Right hindlimb (tissue), 1 donor: ENCODE results near the gene PHLPP1.
"Not testable (repeated sequence)": the region's sequence is repeated elsewhere in the genome, so short reads cannot be mapped to it uniquely, and the experiment has no call there.

ENCODE experiments used
- DNase-seq: peaks from one replicate; pipeline ENCODE4 v3.0.0-alpha.2; 2018

PHLPP1 gene

DNA sequence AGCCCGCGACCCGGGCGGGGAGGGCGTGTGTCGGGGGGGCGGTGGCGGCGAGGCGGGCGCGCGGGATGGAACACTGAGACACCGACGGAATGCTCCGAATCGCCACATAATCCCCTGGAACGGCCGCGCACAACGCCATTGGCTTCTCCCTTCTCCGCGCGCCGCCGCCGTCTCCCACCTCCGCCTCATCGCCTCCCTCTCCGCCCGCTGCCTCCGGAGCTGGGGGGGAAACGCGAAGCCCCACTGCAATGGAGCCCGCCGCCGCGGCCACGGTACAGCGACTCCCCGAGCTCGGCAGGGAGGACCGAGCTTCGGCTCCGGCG, at the start of gene PHLPP1:
Gene PHLPP1, plus strand, starts transcription at position 106 of the 323 bp plus-strand sequence. Its CDS starts 143 bp downstream, at position 249.
- DNase-seq = no peak

DNA sequence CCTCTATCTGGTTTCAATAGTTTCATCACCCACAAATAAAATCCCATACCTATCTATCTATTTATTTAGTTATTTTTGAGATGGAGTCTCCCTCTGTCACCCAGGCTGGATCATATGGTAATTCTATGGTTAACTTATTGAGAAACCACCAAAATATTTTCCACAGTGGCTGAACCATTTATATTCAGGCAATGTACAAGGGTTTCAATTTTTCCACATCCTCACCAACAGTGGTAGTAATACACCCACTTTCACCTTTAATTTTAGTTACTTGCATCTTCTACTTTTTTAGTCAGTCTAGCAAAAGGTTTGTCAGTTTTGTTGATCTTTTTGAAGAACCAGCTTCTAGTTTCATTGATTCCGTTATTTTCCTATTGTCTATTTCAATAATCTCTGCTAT, 46.1 kb upstream of the PHLPP1 start:
- no peak for DNase-seq

DNA sequence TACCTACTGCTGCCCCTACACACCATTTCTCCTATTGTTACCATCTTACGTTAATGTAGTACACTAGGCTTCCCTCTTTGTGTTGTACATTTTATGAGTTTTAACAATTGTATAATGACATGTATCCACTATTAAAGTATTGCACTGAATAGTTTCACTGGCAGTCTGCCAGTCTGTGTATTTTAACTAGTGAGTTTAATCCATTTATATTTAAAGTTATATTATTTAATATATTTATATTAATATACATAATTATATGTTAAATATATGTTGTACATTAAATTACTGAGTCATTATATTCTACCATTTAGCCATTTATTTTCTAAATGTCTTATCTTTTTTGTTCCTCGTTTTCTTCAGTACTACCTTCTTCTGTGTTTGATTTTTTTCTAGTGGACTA, 44.8 kb upstream of the PHLPP1 start:
- no peak for DNase-seq

DNA sequence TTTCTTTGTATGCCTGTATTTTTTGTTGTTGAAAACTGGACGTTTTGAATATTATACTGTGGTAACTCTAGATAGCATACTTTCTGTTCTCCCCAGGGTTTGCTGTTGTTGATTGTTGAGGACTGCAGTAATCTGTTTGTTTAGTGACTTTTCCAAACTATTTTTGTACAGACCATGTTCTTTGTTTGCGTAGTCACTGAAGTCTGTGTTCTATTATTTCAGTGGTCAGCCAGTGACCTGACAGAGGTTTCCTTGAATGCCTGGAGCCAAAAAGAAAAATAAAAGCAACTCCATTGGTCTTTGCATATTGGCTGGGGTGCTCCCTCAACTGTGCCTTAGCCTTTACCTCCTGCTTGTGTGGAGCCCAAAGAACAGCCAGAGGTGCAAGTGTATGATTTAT, 42.7 kb upstream of the PHLPP1 start:
- DNase-seq = no peak

DNA sequence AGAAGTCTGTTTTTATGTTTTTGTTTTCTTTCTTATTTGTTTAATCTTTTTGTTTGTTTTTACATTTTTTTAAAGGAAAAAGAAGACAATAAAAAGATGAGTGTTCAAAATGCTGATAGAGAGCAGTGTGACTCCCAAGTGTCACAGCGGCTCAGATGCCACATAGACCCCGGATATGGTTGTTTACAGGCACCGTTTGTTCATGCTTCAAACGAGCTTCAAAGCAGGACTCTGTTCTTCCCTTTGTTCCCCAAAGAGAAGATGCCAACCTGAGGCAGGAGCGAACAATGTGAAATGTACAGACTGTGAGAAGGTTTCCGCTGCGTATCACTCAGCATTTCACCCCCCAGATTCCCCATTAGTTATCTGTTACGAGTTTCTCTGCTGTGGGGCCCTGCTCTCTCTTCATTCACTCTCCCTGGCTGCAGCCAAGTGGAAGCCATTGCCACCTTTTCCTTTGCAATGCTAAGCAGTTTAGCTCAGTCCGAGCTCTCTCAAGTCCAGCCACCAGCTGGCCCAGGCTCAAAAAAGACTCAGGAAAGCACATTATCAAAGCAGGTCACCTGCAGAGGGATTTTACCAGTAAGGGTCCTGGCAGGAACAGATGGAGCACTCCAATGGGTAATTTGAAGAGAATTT, 36.4 kb upstream of the PHLPP1 start:
- DNase-seq = no peak

DNA sequence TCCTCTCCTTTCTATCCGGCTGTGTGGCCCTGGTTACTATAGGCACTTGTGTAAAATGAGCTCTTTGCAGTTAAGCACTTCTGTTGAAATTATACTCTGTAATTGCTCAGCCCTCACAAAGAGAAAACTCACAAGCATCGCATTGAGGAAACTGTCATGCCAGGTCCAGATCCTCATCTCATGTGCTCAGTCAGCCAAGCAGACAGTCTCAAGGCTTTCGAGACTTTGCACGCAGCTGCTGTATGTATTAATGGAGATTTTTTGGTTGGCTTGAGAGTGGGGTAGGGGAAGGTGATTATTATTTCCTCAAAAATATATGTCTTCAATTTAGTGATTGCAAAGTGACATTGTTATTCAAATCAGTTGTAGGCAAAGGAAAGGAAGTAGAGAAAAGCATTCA, 33.0 kb upstream of the PHLPP1 start:
- DNase-seq = no peak

DNA sequence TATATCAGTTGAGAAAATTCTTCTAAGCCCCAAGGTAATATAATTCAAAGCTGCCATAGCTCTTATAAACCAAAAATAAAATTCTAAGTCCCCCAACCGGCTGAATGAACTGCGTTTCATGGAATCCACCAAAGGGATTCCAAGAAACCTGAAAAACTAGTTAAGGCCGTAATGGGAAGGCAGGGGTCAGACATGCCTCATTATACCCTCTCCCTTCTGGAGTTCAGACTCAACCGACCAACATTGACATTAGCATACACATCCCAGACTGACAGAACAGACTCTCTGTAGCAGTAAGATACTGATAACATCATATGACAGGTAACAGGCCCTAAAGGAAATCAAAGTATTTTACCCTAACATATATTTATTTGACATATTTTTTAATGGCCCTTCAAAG, 31.4 kb upstream of the PHLPP1 start:
- no peak for DNase-seq

DNA sequence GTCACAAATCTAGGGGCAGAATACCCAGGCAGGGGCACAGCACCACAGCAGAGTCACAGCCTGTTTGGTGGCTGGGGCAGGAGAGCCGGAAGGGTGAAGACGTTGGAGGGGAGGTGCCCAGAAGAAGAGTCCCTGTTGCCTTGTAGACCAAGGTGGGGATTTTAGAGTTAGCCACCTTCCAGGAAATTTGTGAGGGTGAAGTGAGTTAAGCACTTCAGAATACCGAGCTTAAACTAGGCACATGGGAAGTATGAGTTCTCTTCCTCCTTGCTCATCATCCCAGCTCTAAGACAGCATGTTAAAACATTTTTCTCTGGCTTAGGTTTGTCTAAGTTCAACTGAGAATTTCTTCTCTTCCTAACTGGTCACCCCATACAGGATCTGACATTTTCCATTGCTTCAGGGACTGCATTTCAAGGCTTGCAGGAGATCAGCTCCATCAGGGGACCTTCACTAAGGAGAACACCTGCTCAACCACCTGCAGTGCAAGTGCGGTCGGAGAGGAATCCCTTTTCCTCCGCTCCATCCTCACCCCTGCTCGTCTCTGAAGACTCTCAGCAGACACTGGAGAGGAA, 26.5 kb upstream of the PHLPP1 start:
- no peak for DNase-seq

DNA sequence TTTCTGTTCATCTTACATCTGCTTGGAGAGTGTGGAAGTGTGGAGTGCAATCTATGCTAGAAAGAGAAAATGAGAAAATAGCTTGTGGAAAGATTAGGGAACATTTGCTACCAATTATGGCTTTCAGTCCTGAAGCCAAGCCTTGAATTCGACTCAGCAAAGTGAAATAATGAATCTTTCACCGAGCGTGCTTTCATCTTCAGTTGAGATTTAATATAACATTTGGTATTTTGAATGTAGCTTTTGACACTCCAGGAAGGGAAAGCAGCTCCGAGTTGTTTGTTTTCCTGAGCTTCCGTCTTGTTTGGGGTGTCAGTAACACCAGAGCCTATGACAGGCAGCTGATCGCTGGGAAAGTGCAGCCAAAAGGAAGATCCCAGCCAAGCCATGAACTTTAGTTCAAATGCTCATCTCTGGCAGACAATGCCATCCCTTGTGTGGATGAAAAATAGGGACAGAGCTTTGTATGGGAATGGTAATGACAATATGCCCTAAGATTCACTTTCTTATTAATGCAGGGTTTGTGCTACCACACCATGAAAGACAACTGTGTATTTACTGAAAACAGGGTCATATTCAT, 25.0 kb upstream of the PHLPP1 start:
- no peak for DNase-seq

DNA sequence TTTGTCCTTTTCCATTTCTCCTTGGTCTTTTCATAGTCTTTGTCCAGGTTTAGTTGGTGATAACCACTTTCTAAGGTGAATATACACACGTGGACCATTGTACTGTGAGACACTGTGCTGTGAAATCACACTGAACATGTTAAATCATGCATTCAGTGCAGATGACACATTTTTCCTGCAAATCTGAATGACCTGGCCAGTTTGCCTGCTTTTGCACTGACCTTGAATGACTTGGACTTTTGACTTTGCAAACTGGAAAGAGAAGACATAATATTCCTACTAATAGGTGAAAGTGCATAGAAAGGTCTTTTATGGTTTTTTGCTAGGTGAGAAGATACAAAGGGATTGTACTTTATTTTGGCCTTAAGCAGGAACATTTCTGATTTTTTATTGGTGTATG, 21.7 kb upstream of the PHLPP1 start:
- no peak for DNase-seq

DNA sequence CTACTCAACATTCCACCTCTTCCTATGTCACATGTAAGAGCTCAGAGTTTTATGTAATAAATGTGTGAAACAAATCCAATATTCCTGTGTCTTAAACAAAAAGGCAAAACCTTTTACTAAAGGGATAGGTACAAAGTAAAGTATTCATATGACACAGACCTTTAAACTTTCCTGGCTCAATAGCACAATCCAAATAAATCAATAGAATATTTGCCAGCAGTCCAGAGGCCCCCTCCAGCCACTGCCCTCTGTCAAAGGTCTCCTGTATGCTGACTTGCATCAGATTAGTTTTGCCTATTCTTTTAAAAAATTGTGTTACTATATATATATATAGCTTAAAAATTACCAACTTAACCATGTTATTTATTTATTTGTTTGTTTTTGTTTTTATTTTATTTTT, 17.7 kb upstream of the PHLPP1 start:
- DNase-seq = no peak

DNA sequence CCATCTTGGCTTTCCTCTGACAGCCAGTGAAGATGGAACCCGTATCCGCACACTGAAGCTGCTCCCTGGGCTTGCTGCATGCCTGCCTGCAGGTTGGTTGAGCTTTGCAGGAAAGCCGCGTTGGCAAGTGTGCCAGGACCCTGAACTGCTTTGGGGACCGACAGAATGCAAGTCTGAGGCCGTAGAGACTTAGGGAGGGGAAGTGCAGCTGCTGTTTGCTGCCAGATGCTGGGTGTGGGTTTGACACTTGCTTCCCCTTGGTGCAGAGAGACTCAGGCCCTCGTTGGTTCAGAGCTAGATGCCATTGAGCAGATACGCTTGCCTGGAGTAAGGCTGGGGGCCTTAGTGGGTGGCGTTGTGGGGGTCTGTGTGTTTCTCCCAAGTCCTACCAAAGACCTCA, 13.1 kb upstream of the PHLPP1 start:
- no peak for DNase-seq

DNA sequence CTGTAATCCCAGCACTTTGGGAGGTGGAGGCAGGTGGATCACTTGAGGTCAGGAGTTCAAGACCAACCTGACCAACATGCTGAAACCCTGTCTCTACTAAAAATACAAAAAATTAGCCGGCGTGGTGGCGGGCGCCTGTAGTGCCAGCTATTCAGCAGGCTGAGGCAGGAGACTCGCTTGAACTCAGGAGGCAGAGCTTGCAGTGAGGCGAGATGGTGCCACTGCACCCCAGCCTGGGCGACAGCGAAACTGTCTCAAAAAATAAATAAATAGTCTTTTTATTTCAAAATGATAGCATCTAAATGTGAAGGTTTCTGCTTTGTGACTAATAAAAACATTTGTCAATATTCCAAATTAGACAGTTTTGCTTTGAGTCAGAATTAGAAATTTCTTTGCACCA, 8.5 kb upstream of the PHLPP1 start:
- DNase-seq = not testable (repeated sequence)

DNA sequence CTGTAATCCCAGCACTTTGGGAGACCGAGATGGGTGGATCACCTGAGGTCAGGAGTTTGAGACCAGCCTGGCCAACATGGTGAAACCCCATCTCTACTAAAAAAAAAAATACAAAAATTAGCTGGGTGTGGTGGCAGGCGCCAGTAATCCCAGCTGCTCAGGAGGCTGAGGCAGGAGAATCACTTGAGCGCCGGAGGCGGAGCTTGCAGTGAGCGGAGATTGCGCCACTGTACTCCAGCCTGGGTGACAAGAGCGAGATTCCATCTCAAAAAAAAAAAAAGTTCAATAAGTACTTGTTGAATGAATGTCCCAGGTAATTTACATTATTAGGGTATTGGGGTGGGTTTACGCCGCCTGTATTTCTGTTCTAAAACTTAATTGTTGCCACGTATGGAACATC, 5.4 kb upstream of the PHLPP1 start:
- not testable (repeated sequence) for DNase-seq

DNA sequence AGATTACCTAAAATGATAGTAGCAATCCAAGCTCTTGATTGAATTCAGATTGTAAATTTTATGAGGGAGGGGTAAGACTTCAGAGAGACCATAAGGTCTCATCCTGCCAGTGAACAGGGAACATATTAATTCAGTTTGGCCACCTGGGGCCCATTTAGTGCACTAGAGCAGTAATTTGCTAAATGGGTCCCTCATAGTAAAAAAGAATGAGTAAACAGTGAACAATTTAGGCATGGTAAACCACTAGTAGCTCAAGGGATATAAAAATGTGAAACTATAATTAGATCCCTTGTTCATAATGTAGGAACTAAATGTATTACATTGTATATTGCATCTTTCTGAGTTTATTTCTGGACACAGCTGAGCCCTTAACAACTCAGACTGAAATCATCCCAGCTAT, 4.9 kb upstream of the PHLPP1 start:
- no peak for DNase-seq

DNA sequence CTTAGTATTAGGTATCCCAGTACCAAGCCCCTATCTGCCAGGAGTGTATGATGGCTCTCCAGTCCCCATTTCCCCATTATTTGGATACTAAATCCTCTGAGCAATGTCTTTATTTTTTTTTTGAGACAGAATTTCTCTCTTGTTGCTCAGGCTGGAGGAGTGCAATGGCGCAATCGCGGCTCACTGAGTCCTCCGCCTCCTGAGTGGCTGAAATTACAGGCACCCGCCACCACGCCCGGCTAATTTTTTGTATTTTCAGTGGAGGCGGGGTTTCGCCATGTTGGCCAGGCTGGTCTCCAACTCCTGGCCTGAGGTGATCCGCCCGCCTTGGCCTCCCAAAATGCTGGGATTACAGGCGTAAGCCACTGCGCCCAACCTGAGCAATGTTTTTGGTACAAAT, 3.6 kb upstream of the PHLPP1 start:
- DNase-seq = no peak

DNA sequence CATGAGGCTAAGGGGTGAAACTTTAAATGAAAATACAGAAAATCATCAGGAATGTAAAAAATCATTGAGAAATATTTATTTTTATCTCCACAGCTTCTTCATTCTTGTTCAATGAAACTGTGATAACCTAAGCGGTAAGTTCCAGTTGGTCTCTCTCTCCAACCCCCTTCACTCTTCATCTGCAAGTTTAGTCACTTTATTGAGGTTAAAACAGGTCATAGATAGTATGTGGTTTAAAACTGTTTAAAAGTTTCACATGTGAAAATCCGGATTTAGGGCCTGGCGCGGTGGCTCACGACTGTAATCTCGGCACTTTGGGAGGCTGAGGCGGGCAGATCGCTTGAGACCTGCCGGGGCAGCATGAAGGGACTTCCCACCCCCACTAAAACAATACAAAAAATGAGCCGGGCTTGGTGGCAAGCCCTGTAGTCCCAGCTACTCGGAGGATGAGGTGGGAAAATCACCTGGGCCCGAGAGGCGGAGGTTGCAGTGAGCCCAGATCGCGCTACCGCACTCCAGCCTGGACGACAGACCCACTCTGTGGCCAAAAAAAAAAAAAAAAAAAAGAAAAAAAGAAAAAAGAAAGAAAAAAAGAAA, 1.6 kb upstream of the PHLPP1 start:
- DNase-seq = no peak

DNA sequence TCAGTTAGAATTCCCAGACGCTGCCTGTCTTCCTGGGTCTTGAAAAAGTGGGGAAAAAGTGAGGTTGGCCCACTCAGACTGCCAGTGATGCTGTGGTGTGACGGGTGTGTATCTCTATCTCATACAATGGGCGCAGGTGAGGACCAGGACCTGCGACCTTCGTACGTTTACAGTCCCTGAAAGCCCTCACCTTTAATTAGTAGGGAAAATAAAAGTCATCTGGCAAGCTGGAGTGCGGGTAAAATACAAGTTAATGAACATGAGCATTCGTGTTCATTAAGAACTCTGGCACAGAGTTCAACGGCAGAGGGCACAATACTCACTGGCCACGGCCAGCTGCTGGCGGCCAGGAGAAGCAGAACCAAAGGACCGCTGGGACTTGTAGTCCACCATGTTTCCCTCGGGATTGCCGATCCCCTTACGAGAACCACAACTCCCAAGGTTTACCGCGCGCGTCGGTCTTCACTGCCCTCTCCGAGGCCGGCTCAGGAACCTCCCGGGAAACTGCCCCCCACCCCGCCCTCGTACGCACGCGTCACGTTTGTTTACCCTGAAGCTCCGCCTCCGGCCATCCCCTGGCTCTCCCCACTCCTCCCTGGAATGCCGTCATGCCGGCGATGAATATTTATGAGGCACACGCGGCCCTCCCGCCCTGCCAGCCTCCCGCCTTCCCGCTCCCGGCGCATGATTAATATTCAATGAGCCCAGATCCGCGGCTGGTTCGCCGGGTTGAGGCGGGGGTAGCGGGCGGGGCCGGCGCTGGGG, 488 bp upstream of the PHLPP1 start:
- DNase-seq = peak; percentile 100

DNA sequence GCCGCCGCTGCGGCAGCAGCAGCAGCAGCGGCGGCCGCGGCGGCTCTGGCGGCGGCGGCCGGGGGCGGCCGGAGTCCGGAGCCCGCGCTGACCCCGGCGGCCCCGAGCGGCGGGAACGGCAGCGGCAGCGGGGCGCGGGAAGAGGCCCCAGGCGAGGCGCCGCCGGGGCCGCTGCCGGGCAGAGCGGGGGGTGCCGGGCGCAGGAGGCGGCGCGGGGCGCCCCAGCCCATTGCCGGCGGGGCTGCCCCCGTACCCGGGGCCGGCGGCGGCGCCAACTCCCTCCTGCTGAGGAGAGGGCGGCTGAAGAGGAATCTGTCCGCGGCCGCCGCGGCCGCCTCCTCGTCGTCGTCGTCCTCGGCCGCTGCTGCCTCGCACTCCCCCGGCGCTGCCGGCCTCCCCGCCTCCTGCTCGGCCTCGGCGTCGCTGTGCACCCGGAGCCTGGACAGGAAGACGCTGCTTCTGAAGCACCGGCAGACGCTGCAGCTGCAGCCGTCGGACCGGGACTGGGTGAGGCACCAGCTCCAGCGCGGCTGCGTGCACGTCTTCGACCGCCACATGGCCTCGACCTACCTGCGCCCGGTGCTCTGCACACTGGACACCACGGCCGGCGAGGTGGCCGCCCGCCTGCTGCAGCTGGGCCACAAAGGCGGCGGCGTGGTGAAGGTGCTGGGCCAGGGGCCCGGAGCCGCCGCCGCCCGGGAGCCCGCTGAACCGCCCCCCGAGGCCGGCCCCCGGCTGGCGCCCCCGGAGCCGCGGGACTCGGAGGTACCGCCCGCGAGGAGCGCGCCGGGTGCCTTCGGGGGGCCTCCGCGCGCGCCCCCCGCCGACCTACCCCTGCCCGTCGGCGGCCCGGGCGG, 646 bp downstream of the PHLPP1 start:
- peak; percentile 70 for DNase-seq

DNA sequence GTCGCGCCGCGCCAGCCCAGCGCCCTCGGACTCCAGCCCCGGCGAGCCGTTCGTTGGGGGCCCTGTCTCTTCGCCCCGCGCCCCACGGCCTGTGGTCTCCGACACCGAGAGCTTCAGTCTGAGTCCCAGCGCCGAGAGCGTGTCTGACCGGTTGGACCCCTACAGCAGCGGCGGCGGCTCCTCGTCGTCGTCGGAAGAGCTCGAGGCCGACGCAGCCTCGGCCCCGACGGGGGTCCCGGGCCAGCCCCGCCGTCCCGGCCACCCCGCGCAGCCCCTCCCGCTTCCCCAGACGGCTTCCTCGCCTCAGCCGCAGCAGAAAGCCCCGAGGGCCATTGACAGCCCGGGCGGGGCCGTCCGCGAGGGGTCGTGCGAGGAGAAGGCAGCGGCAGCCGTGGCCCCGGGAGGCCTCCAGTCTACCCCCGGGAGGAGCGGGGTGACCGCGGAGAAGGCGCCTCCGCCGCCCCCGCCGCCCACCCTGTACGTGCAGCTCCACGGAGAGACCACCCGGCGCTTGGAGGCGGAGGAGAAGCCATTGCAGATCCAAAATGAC, 1.4 kb downstream of the PHLPP1 start:
- DNase-seq = peak; percentile 61

DNA sequence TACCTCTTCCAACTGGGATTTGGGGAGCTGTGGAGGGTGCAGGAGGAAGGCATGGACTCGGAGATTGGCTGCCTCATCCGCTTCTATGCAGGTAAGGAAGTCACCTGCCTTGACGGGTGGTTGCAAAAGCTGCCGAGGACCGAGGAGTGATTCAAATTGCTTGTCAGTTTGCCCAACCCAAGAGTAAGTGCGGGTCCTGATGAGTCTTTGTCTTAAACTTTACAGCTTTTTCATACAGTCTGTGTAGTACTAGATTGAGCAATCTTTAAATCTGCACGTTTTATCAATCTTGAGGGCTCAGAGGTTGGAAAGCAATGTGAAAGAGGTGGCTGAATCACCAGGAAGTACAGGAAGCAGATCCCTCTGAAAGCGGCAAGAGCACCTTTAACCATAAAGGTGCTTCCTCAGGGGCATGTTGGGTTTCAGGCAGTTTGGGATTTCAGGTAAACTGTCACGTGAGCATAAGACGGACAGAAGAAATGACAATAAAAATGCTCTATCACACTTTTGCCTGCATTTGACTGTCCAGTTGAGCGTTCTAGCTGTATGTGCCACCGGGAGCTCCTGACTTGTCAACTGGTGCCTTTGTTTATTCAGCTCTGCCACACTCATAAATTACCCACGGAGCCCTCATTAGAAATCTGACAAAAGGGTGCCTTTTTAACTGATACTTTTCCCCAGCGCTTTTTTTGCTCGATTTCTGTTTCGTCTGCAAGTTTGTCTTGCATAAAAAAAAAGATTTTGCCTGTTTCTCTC, 2.0 kb downstream of the PHLPP1 start:
- peak; percentile 31 for DNase-seq
